ENCODE data around the gene FAM53B. TPM values are rescaled to one million over a fixed set of nuclear protein-coding genes. Genes with fewer than 3 reads are reported as not detected.

The FAM53B gene
- total RNA-seq = 18.5 and 25.1 TPM in 2 replicates

GRCh38 chr10:124744102-124745050 lies at the start of gene FAM53B:
Gene FAM53B, minus strand, starts transcription at chr10:124744378. Its CDS starts 37,665 bp downstream, at chr10:124706713.

GRCh38 chr10:124791547-124792348 lies 47.6 kb upstream of the FAM53B start, which contains the start of gene EEF1AKMT2:
Gene EEF1AKMT2, minus strand, starts transcription at chr10:124791887. Its CDS starts 54 bp downstream, at chr10:124791833.

Other genes with a start within 250 kb of the FAM53B start
- gene EEF1AKMT2, start 47.5 kb upstream of the FAM53B start, total RNA-seq = 17.4 and 21.3 TPM in 2 replicates
- gene ABRAXAS2, start 57.4 kb upstream of the FAM53B start, total RNA-seq = 12.6 and 13.0 TPM in 2 replicates
- gene ZRANB1, start 197.7 kb upstream of the FAM53B start, total RNA-seq = 24.4 and 24.7 TPM in 2 replicates

All from dermis lymphatic vessel endothelial cell (primary cell).